ENCODE results near the gene MACROD1.

- TF ChIP-seq, protein P1, sequence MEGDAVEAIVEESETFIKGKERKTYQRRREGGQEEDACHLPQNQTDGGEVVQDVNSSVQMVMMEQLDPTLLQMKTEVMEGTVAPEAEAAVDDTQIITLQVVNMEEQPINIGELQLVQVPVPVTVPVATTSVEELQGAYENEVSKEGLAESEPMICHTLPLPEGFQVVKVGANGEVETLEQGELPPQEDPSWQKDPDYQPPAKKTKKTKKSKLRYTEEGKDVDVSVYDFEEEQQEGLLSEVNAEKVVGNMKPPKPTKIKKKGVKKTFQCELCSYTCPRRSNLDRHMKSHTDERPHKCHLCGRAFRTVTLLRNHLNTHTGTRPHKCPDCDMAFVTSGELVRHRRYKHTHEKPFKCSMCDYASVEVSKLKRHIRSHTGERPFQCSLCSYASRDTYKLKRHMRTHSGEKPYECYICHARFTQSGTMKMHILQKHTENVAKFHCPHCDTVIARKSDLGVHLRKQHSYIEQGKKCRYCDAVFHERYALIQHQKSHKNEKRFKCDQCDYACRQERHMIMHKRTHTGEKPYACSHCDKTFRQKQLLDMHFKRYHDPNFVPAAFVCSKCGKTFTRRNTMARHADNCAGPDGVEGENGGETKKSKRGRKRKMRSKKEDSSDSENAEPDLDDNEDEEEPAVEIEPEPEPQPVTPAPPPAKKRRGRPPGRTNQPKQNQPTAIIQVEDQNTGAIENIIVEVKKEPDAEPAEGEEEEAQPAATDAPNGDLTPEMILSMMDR (IDR thresholded peaks at IDR 0.05): no peak
- TF ChIP-seq POLR2A (IDR thresholded peaks at IDR 0.05) (no peak), EP300 (IDR thresholded peaks at IDR 0.05) (no peak)
Observed at GRCh38 chr11:64062185-64063039, 103.5 kb downstream of the MACROD1 start.
